ENCODE data around the gene KDM6A. TPM values are rescaled to one million over a fixed set of nuclear protein-coding genes. Genes with fewer than 3 reads are reported as not detected.

The KDM6A gene
- total RNA-seq, 1 experiment from 2014 or later = 42.8 TPM

- Mint-ChIP-seq H3K36me3 (ENCODE audit: insufficient read depth in 1 of 3, low read depth in 3 of 3) (peaks cover 6 to 25% (median 10%) of the 10 kb centered on the region in 3 experiments; a peak in 6 of 7 replicates), H3K9me3 (peaks cover 55 to 56% of the 10 kb centered on the region in 2 experiments), H3K27me3 (ENCODE audit: low read depth) (no peaks in the 10 kb centered on the region), H3K27ac (no peak overlapping the region), H3K4me1 (peaks cover 0 to 5% of the 10 kb centered on the region in 2 experiments; a peak in 1 of 4 replicates), H3K4me3 (no peak overlapping the region)
- Histone ChIP-seq H4K8ac (replicated peaks; ENCODE audit: insufficient read length, low read depth, low read length) (no peak overlapping the region), H2BK20ac (ENCODE audit: low read depth, low read length, poor library complexity, severe bottlenecking) (no peak overlapping the region), H2AFZ (ENCODE audit: low read length) (no peak overlapping the region), H2BK12ac (ENCODE audit: insufficient read length, low read depth, low read length) (no peak overlapping the region), H4K91ac (ENCODE audit: insufficient read length, low read depth, low read length) (no peak overlapping the region), H3K27me3 (ENCODE audit: insufficient read depth, low read length) (no peaks in the 10 kb centered on the region), H2BK5ac (ENCODE audit: insufficient read length, low read length) (no peak overlapping the region), H2BK120ac (ENCODE audit: low read depth, low read length, poor library complexity, severe bottlenecking) (no peak overlapping the region), H3K23ac (ENCODE audit: insufficient read length, low read depth, low read length) (no peak overlapping the region), H2AK5ac (ENCODE audit: insufficient read length, low read length) (no peak overlapping the region), H3K9ac (ENCODE audit: extremely low read depth, insufficient read length, low read length) (no peak overlapping the region), H3K14ac (ENCODE audit: insufficient read depth, low read length) (no peak overlapping the region), H3T11ph (ENCODE audit: low read length) (no peak overlapping the region), H3K4me2 (ENCODE audit: insufficient read depth, insufficient read length, low read length) (no peak overlapping the region), H4K5ac (ENCODE audit: insufficient read length, low read depth, low read length) (no peak overlapping the region), H2BK15ac (ENCODE audit: low read depth, low read length) (no peak overlapping the region), H3K23me2 (ENCODE audit: insufficient read length, low read depth, low read length, poor library complexity, severe bottlenecking) (no peaks in the 10 kb centered on the region), H3K79me2 (ENCODE audit: insufficient read depth, low read length) (peaks cover 2% of the 10 kb centered on the region; the same call in 1 of the 2 replicates), H4K20me1 (ENCODE audit: control insufficient read depth, insufficient read depth, insufficient read length) (no peaks in the 10 kb centered on the region), H3K18ac (ENCODE audit: insufficient read length, low read depth, low read length) (no peak overlapping the region), H3K56ac (ENCODE audit: insufficient read length, low read depth, low read length) (no peak overlapping the region), H3K9me3 (ENCODE audit: control insufficient read depth, low read depth, low read length) (peaks cover 18% of the 10 kb centered on the region), H3K4me1 (ENCODE audit: insufficient read depth, low read length) (no peaks in the 10 kb centered on the region), H3K4ac (ENCODE audit: low read depth, low read length) (no peak overlapping the region), H3K27ac (ENCODE audit: insufficient read length, low read depth, low read length) (no peak overlapping the region), H3K79me1 (ENCODE audit: insufficient read depth, low read depth, low read length, poor library complexity, severe bottlenecking) (no peaks in the 10 kb centered on the region)
- WGBS (ENCODE audit: extremely low coverage, insufficient read length, low lambda C conversion rate) = no CpG with 5 or more reads among the region's 8 CpGs
- no peak for DNase-seq
- no peak for TF ChIP-seq CTCF (conservative IDR thresholded peaks at IDR 0.05)
Observed at GRCh38 chrX:44915361-44915868, 42.4 kb downstream of the KDM6A start.
